ENCODE measurements around the gene GBX2. TPM values are rescaled to one million over a fixed set of nuclear protein-coding genes. Genes with fewer than 3 reads are reported as not detected.

Gene GBX2
- total and polyA plus RNA-seq, 2 experiments from 2014 or later: 0.45 TPM; not detected in 1

- no peak for TF ChIP-seq EZH2phosphoT487 (IDR thresholded peaks at IDR 0.05; ENCODE audit: low read depth, severe bottlenecking, unreplicated experiment)
- TF ChIP-seq CTCF (IDR thresholded peaks at IDR 0.05; ENCODE audit: poor library complexity): peak; percentile 79
- TF ChIP-seq EZH2 (IDR thresholded peaks at IDR 0.05; ENCODE audit: borderline replicate concordance): no peak
- peak overlapping the region; percentile 88 for H3K4me2 ChIP-seq
- no peaks in the 10 kb centered on the region for H4K20me1 ChIP-seq (ENCODE audit: insufficient read depth, poor library complexity, severe bottlenecking)
- 11% methylated on average over 9 of the region's 9 CpGs for WGBS (ENCODE audit: low lambda C conversion rate, missing lambda C conversion rate)
- no peak overlapping the region for H3K4me3 ChIP-seq
- H3K27ac ChIP-seq: no peak overlapping the region
- no peak overlapping the region for H2AFZ ChIP-seq
- DNase-seq (ENCODE audit: low spot score): peak; percentile 80
- no peaks in the 10 kb centered on the region for H3K36me3 ChIP-seq (replicated peaks; ENCODE audit: insufficient read depth, low read depth)
- no peaks in the 10 kb centered on the region for H3K9me2 ChIP-seq (replicated peaks; ENCODE audit: insufficient read depth)
- peaks cover 19% of the 10 kb centered on the region for H3K4me1 ChIP-seq (ENCODE audit: insufficient read depth)
- no peaks in the 10 kb centered on the region for H3K79me2 ChIP-seq
- H3K9me3 ChIP-seq (ENCODE audit: low read depth): no peaks in the 10 kb centered on the region
- peaks cover 66% of the 10 kb centered on the region for H3K27me3 ChIP-seq
These were observed 12.8 kb upstream of the GBX2 start for GRCh38 chr2:236180831-236181453.

GRCh38 chr2:236180076-236180816, 12.1 kb upstream of the GBX2 start:
- H3K27me3 ChIP-seq: peaks cover 72% of the 10 kb centered on the region

GRCh38 chr2:236179236-236180075, 11.3 kb upstream of the GBX2 start:
- WGBS (ENCODE audit: low lambda C conversion rate, missing lambda C conversion rate): 7% methylated on average over 45 of the region's 59 CpGs
- no peak overlapping the region for H3K27ac ChIP-seq
- H3K36me3 ChIP-seq (replicated peaks; ENCODE audit: insufficient read depth, low read depth): no peaks in the 10 kb centered on the region
- peak overlapping the region; percentile 67 for H2AFZ ChIP-seq
- peak overlapping the region; percentile 88 for H3K4me2 ChIP-seq
- H4K20me1 ChIP-seq (ENCODE audit: insufficient read depth, poor library complexity, severe bottlenecking): no peaks in the 10 kb centered on the region
- peaks cover 79% of the 10 kb centered on the region for H3K27me3 ChIP-seq
- TF ChIP-seq EZH2 (IDR thresholded peaks at IDR 0.05; ENCODE audit: borderline replicate concordance): peak; percentile 92
- TF ChIP-seq CTCF (IDR thresholded peaks at IDR 0.05; ENCODE audit: poor library complexity): no peak
- TF ChIP-seq EZH2phosphoT487 (IDR thresholded peaks at IDR 0.05; ENCODE audit: low read depth, severe bottlenecking, unreplicated experiment): peak; percentile 47
- no peaks in the 10 kb centered on the region for H3K9me2 ChIP-seq (replicated peaks; ENCODE audit: insufficient read depth)
- H3K9me3 ChIP-seq (ENCODE audit: low read depth): no peaks in the 10 kb centered on the region
- H3K4me1 ChIP-seq (ENCODE audit: insufficient read depth): peaks cover 19% of the 10 kb centered on the region
- H3K4me3 ChIP-seq: peak overlapping the region; percentile 42
- DNase-seq (ENCODE audit: low spot score): no peak
- H3K79me2 ChIP-seq: no peaks in the 10 kb centered on the region

More at GRCh38 chr2:236180076-236180816, 12.1 kb upstream of the GBX2 start:
- H3K9me2 ChIP-seq (replicated peaks; ENCODE audit: insufficient read depth): no peaks in the 10 kb centered on the region
- H3K4me1 ChIP-seq (ENCODE audit: insufficient read depth): peaks cover 19% of the 10 kb centered on the region
- H3K9me3 ChIP-seq (ENCODE audit: low read depth): no peaks in the 10 kb centered on the region
- H3K4me2 ChIP-seq: peak overlapping the region; percentile 88
- H4K20me1 ChIP-seq (ENCODE audit: insufficient read depth, poor library complexity, severe bottlenecking): no peaks in the 10 kb centered on the region
- no peaks in the 10 kb centered on the region for H3K79me2 ChIP-seq
- WGBS (ENCODE audit: low lambda C conversion rate, missing lambda C conversion rate): 24% methylated on average over 12 of the region's 12 CpGs
- TF ChIP-seq EZH2 (IDR thresholded peaks at IDR 0.05; ENCODE audit: borderline replicate concordance) (peak; percentile 89), CTCF (IDR thresholded peaks at IDR 0.05; ENCODE audit: poor library complexity) (no peak), EZH2phosphoT487 (IDR thresholded peaks at IDR 0.05; ENCODE audit: low read depth, severe bottlenecking, unreplicated experiment) (peak; percentile 11)
- no peaks in the 10 kb centered on the region for H3K36me3 ChIP-seq (replicated peaks; ENCODE audit: insufficient read depth, low read depth)
- H3K4me3 ChIP-seq: no peak overlapping the region
- no peak overlapping the region for H3K27ac ChIP-seq
- DNase-seq (ENCODE audit: low spot score): no peak
- no peak overlapping the region for H2AFZ ChIP-seq

All from hepatocyte (in vitro differentiated cells).